GM23338 (cell line): ENCODE data around the gene HSPA14.

Experiments used
- CREB1 ChIP-seq: fragments of 250-450 bp; sonication (Bioruptor Pico); IDR thresholded peaks from 2 replicates; pipeline ENCODE4 v1.5.0; 2020; ENCODE audit warnings: low read depth, mild to moderate bottlenecking, moderate library complexity
- CTCF ChIP-seq, 2 experiments: fragments of 200-600 bp in 1 of 2; sonication (generic) in 1 of 2; conservative IDR thresholded peaks; 2 replicates each; pipeline versions ENCODE4 v1.5.1 to v1.6.1; 2016 to 2017; ENCODE audit warnings: antibody characterized with exemption in 2 of 2, low read depth in 2 of 2, mild to moderate bottlenecking in 2 of 2, moderate library complexity in 1 of 2
- ETS1 ChIP-seq: IDR thresholded peaks from 2 replicates; pipeline ENCODE4 v1.6.1; 2016; ENCODE audit warnings: antibody characterized with exemption
- EZH2 ChIP-seq: fragments of 200-600 bp; sonication (generic); IDR thresholded peaks from one replicate; pipeline ENCODE4 v1.8.0; 2017; ENCODE audit warnings: antibody characterized with exemption, mild to moderate bottlenecking, low read depth; ENCODE audit not compliant: unreplicated experiment
- EZH2phosphoT487 ChIP-seq: fragments of 200-600 bp; sonication (generic); IDR thresholded peaks from one replicate; pipeline ENCODE4 v1.8.1; 2018; ENCODE audit warnings: antibody characterized with exemption; ENCODE audit not compliant: unreplicated experiment
- JUNB ChIP-seq: IDR thresholded peaks from one replicate; pipeline ENCODE4 v1.6.1; 2016; ENCODE audit warnings: antibody characterized with exemption; ENCODE audit not compliant: unreplicated experiment
- POLR2AphosphoS5 ChIP-seq: IDR thresholded peaks from 2 replicates; pipeline ENCODE4 v1.6.1; 2016; ENCODE audit warnings: antibody characterized with exemption, low read depth
- REST ChIP-seq: IDR thresholded peaks from one replicate; pipeline ENCODE4 v1.6.1; 2018; ENCODE audit warnings: antibody characterized with exemption; ENCODE audit not compliant: unreplicated experiment
- ZNF114 ChIP-seq: fragments of 250-450 bp; sonication (Bioruptor Pico); IDR thresholded peaks from 2 replicates; pipeline ENCODE4 v1.5.0; 2020; ENCODE audit warnings: mild to moderate bottlenecking, moderate library complexity
- ZNF331 ChIP-seq: fragments of 250-450 bp; sonication (Bioruptor Pico); IDR thresholded peaks from 2 replicates; pipeline ENCODE4 v1.5.0; 2020; ENCODE audit warnings: low read depth, mild to moderate bottlenecking, moderate library complexity
- ZNF462 ChIP-seq: fragments of 250-450 bp; sonication (Bioruptor Pico); IDR thresholded peaks from 2 replicates; pipeline ENCODE4 v1.5.0; 2020; ENCODE audit warnings: mild to moderate bottlenecking, moderate library complexity

GRCh38 chr10:14910953-14911352 is 72.8 kb downstream of the HSPA14 start:
- TF ChIP-seq CREB1 (CRISPR knock-in tag) (no peak), REST (no peak), POLR2AphosphoS5 (no peak), CTCF (conservative IDR thresholded peaks at IDR 0.05; ENCODE audit: low read depth in 2 of 2) (no peak), EZH2 (no peak), JUNB (no peak), EZH2phosphoT487 (no peak), ETS1 (no peak), ZNF462 (CRISPR knock-in tag) (no peak), ZNF331 (CRISPR knock-in tag) (no peak), ZNF114 (CRISPR knock-in tag) (no peak)
